SH-SY5Y (cell line): ENCODE data around the gene EPS8L1.

Source experiments
- GATA2 ChIP-seq: IDR thresholded peaks from 2 replicates; pipeline ENCODE4 v1.6.1; 2011; ENCODE audit warnings: mild to moderate bottlenecking, low read depth, low read length
- GATA3 ChIP-seq: IDR thresholded peaks from 2 replicates; pipeline ENCODE4 v1.6.1; 2011; ENCODE audit warnings: low read depth, mild to moderate bottlenecking, low read length, moderate library complexity

EPS8L1 gene

GRCh38 chr19:55112246-55112776 is 36.6 kb downstream of the EPS8L1 start:
- no peak for TF ChIP-seq GATA3

DNA sequence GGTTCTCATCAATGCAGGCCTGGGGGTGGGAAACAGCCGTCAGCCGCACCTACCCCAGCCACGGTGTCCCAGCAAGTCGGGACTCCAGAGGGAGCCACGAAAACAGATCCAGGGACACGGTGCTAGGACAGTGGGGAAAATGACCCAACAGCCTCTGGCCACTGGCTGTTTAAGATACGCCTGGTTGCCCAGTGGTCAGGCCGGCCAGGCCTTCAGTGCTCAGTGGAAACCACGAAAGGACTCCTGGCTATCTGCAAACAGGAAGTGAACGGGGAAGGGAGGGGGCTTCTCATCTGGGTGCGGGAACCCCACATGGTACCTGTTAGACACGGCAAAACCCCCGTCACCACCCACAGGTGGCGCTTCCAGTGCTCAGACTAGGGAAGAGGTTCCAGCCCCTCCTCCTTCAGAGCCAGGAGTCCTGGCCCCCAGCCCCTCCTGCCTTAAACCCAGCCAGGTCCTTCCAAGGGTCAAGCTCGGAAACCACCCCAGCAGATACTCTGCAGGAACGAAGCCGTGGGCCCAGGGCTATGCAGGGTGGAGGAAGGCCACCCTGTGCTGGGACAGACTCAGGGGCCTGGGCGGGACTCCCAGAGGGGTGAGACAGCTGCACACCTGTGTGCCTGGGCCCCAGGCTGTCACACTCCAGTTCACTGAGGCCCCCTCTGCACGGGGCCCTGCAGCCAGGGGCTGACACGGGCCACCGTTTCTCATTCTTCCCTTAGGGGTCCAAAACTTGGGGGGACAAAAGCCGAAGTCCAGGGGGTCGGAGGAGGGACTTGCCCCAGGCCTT is 37.3 kb downstream of the EPS8L1 start:
- TF ChIP-seq GATA3 = no peak
- TF ChIP-seq GATA2 = no peak

- TF ChIP-seq GATA2 (no peak), GATA3 (no peak)
Measured at GRCh38 chr19:55113570-55114039, 37.9 kb downstream of the EPS8L1 start.

- TF ChIP-seq GATA2 (no peak), GATA3 (no peak)
Measured at GRCh38 chr19:55114566-55115145, 39.0 kb downstream of the EPS8L1 start.

- TF ChIP-seq GATA2 (no peak), GATA3 (no peak)
Measured at GRCh38 chr19:55115446-55116065, 39.9 kb downstream of the EPS8L1 start.

GRCh38 chr19:55116232-55116858 is 40.7 kb downstream of the EPS8L1 start:
- TF ChIP-seq GATA3 (no peak), GATA2 (no peak)

GRCh38 chr19:55116859-55117662 is 41.4 kb downstream of the EPS8L1 start, which contains the start of gene PPP1R12C:
Gene PPP1R12C, minus strand, starts transcription at chr19:55117637. Its CDS starts 94 bp downstream, at chr19:55117543.
- TF ChIP-seq GATA2 = no peak
- TF ChIP-seq GATA3 = no peak

GRCh38 chr19:55117663-55118391 is 42.2 kb downstream of the EPS8L1 start:
- TF ChIP-seq GATA3 (no peak), GATA2 (no peak)

DNA sequence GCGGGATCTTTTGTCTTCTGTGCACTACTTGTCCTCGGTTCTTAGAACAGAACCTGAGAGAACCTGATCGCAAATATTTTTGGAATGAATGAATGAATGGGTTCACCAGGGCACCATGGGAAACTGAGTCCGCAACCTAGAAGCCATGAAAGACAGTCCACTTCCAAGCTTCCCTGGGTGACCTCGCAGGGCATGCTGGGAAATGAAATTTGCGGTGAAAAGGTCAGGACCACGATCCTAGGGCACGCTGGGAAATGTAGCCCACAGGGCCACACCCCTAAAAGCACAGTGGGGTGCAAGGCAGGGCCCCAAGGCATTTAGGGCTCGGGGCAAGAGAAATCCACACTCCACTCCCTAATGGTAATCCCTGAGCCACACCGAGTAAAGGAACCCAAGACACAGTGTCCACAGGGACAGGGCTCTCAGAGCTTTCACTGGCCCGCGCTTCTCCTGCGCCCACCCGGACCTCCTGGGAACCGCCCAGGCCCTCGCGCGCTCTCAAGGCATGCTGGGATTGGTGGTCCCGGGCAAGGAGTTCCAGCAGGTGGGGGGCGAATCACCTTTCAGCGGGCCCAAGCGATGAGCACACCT is 42.8 kb downstream of the EPS8L1 start:
- TF ChIP-seq GATA2 (no peak), GATA3 (no peak)

GRCh38 chr19:55119053-55119452 is 43.4 kb downstream of the EPS8L1 start:
- TF ChIP-seq GATA2 (no peak), GATA3 (no peak)

DNA sequence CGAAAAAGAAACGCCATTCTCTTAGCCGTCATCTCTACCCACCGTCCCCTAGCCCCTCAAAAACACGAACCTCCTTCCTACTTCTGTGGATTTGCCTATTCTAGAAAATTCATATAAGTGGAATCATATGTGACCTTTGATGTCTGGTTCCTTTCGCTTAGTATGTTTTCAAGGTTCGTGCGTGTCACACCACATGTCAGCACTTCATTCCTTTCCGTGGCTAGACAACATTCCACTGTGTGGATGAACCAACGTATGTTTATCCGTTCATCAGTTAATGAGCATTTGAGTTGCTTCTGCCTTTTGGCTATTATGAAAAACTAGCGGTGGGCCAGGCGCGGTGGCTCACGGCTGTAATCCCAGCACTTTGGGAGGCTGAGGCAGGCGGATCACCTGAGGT is 55.8 kb downstream of the EPS8L1 start:
- TF ChIP-seq GATA2 (no peak), GATA3 (no peak)

- TF ChIP-seq GATA3 = no peak
- no peak for TF ChIP-seq GATA2
Measured at GRCh38 chr19:55132453-55133129, 56.9 kb downstream of the EPS8L1 start.
